SIG-M5 treated with dmso at 0.1 percent for 504 hours (cell line): ENCODE data around the gene PGRMC2.

Source experiments
- DNase-seq: peaks from one replicate; lab custom pipeline; 2025; ENCODE audit not compliant: unreplicated experiment; lab: John Stamatoyannopoulos, UW

The PGRMC2 gene

GRCh38 chr4:128221586-128221985 is 66.0 kb downstream of the PGRMC2 start:
- DNase-seq = no peak

DNA sequence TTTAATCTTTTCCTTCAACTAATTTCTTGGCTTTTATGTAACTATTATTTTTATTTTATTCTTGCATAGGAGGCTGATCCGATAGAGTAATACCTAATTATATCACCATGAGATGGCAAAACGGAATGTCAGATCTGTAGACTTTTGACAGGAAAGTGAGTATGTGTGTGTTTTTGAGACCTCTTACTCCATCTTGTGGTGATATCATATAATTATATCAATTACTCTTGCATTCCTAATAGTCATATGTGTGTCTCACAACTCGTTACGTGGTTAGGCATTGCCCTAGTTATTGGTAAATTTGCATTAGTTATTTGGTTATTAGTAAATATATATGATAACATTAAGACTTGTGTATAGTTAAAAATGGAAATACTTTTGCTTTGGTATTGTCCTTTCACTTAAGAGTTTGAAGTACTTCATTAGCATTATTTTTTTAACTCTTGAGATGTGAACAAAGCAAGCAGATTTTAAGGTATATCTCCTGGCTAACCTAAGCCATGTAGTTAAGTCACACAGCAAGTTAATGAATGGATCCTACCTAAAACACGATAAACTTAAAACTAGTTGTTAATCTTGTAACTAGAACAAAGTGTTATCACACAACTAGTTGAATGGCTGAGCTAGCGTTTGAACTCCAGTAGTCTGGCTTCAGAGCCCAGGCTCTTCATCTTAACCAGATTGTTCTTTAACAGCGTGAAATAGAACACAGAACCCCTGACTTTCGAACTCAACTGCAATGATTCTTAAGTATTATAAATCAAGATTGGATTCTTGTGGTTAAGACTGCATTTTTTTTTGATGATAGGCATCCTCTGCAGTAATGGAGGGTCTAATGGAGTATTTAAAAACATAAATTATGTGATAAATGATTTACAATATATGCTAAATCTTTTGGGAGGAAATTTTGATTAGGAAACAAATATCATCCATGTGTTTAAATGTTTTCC is 67.1 kb downstream of the PGRMC2 start:
- DNase-seq = peak; percentile 57
